Panc1 (cell line): Measurements from ENCODE around the gene KRT13. TPM values are rescaled to one million over a fixed set of nuclear protein-coding genes. Genes with fewer than 3 reads are reported as not detected.

Experiments used
- microRNA-seq: library from miRNA; unstranded; fragments of <30 nt; microRNA quantifications from one replicate; pipeline ENCODE4 v1.1.0, GENCODE V29; 2020; ENCODE audit not compliant: unreplicated experiment
- total RNA-seq: library from RNA; stranded (reverse); gene quantifications from one replicate; pipeline ENCODE4 v1.2.1, GENCODE V29; 2021; ENCODE audit not compliant: unreplicated experiment

KRT13 gene
- total RNA-seq, 1 experiment from 2014 or later, result 0.36 TPM

Small RNA genes lying within 50 kb of the gene (microRNA-seq; reads per million reads assigned to microRNA genes)
- 1.3 reads per million for gene MIR6510

Other genes with a start within 250 kb of the KRT13 start
- not detected for gene KRTAP9-6, start 240.2 kb downstream of the KRT13 start, total RNA-seq
- not detected for gene KRTAP9-7, start 229.9 kb downstream of the KRT13 start, total RNA-seq
- not detected for gene KRTAP29-1, start 202.8 kb downstream of the KRT13 start, total RNA-seq
- not detected for gene KRTAP16-1, start 196.3 kb downstream of the KRT13 start, total RNA-seq
- gene KRTAP17-1, start 189.9 kb downstream of the KRT13 start, total RNA-seq, result not detected
- not detected for gene KRT33A, start 154.8 kb downstream of the KRT13 start, total RNA-seq
- gene KRT33B, start 135.8 kb downstream of the KRT13 start, total RNA-seq, result not detected
- gene KRT34, start 123.3 kb downstream of the KRT13 start, total RNA-seq, result not detected
- not detected for gene KRT31, start 108.0 kb downstream of the KRT13 start, total RNA-seq
- not detected for gene KRT37, start 81.0 kb downstream of the KRT13 start, total RNA-seq
- not detected for gene KRT38, start 64.6 kb downstream of the KRT13 start, total RNA-seq
- gene KRT32, start 38.2 kb downstream of the KRT13 start, total RNA-seq, result 0.72 TPM
- not detected for gene KRT35, start 24.5 kb downstream of the KRT13 start, total RNA-seq
- gene KRT36, start 15.7 kb downstream of the KRT13 start, total RNA-seq, result not detected
- gene KRT15, start 13.3 kb upstream of the KRT13 start, total RNA-seq, result 70.4 TPM
- gene KRT19, start 22.7 kb upstream of the KRT13 start, total RNA-seq, result 2,383 TPM
- gene KRT9, start 66.4 kb upstream of the KRT13 start, total RNA-seq, result not detected
- not detected for gene KRT14, start 81.3 kb upstream of the KRT13 start, total RNA-seq
- 1.6 TPM for gene KRT16, start 107.2 kb upstream of the KRT13 start, total RNA-seq
- 1.9 TPM for gene KRT17, start 119.0 kb upstream of the KRT13 start, total RNA-seq
- 747 TPM for gene EIF1, start 183.3 kb upstream of the KRT13 start, total RNA-seq
- gene GAST, start 206.7 kb upstream of the KRT13 start, total RNA-seq, result not detected
- 11.6 TPM for gene HAP1, start 229.0 kb upstream of the KRT13 start, total RNA-seq